HT1080 (cell line): ENCODE data around the gene MYD88. TPM values are rescaled to one million over a fixed set of nuclear protein-coding genes. Genes with fewer than 3 reads are reported as not detected.
A peak's percentile ranks its signal among the peaks of the same experiment; 100 is the strongest.

Experiments used
- DNase-seq: peaks from one replicate; pipeline ENCODE4 v3.0.0-alpha.2; 2015; ENCODE audit warnings: low read depth
- total RNA-seq: library from RNA; depleted of rRNA; stranded (reverse); fragments of >200 nt; shearing (Covaris generic); gene quantifications from 2 replicates; pipeline ENCODE4 v1.2.3, GENCODE V29; 2014

The MYD88 gene
- total RNA-seq, 1 experiment from 2014 or later = not detected

DNA sequence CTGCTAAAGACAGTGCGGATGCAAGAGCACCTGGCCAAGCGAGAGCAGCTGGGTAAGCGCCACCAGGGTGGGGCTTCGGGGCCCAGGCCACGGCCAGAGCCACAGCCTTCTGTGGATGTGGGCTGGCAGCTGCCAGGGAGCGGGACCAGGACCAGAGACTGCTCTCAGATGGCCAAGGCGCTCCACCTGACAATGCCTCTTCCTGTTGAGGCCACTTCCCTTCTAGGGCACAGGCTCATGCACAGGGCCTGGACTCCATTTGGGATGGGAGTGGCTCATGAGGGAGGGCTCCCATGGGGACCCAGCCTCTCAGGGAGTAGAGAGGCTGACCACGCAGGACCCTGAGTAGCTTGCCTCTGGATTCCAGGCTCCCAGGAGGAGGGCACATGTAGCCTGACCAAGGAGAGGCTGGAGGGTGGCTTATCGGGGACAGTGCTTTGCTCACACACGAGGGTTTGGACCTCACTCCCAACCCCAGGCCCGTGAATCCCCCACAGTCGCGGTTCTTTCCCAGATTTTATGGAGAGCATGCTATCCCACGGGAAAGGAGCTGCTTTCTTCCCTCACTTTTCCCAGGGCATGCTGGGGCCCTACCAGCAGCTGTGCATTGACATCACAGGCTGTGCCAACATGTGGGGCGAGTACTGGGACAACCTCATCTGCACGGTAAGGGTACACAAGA lies 26.6 kb upstream of the MYD88 start:
- DNase-seq = no peak

DNA sequence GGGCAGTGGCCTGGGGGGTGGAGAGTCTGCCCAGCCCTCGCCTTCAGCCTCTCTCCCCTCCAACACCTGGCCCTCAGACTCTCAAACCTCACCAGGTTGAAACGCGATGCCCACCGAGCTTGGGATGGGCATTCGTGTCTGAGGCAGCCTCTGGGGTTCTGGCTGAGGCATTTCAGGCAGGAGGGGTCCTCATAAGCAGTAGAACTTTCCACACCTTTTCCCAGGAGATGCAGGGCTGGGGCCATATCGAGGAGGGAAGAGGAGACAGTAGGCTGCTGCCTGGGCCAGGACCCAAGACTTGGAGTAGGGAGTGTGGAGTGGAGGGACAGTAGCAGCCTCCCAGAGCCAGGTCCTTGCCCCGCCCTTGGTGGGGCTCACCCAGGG lies 26.1 kb upstream of the MYD88 start:
- DNase-seq = no peak

DNA sequence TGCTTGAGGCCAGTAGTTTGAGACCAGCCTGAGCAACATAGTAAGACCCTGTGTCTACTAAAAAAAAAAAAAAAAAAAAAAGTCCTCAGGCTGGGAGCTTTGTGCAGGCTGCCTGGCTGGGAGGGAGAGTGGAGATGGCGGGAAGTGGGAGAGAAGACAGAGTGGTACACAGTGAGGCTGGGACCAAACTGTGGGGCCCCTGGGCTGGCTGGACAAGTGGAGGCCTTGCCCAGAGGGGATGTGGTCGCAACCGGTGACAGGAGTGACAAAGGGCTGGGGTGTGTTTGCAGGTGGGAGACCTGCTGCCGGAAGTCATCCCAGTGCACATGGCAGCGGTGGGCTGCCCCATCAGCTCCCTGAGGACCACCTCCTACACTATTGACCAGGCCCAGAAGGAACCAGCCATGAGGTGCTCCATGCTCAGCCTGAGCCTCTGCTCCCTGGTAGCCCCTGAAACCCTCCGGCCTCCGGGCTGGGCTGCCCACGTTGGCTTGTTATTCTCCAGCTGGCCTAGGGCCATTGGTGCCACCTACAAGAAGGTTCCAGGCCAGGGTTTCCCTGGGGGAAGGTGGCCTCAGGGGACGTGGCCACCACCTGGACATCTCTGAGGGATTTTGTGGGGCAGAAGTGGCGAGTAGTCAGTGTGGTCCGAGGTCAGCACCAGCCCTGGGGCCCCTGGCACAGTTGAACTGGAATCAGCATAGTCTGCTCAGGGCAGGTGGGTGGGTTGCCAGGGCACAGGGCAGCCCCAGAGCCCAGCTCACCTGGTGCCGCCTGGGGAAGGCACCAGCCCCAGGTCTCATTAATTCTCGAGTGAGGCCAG lies 24.2 kb upstream of the MYD88 start:
- DNase-seq = no peak

DNA sequence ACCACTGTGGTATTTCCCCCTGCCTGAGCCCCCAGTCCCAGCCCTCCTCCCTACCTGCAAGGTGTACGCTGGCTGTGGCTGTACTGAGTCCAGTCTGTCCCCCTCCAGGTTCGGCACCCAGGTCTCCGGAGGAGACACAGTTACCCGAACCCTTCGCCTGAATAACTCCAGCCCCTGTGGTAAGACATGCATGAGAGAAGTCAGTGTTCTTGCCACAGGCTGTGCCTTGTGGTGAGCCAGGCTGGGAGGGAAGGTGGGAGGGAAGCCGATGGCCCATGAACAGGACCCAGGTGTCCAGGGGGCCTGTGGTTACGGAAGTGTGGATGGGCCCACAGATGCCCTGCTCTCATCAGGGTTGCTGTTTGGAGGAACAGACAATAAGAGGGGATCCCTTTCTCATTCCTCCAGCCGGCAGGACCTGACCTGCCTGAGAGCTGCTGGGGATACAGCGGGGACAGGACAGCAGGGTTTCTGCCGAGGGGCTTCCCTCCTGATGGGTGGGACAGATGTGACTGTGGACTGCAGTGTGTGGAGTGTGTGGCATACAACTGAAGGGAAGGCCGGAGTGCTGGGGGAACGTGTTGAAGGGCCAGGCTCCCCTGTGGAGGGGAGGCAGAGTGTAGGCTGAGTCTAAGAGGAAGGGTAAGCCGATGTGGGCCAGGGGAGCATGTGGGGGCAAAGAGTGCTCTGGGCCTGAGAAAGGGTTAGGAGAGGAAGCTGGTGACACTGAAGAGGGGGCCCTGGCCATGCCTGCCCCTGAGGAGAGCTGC lies 23.4 kb upstream of the MYD88 start:
- no peak for DNase-seq

DNA sequence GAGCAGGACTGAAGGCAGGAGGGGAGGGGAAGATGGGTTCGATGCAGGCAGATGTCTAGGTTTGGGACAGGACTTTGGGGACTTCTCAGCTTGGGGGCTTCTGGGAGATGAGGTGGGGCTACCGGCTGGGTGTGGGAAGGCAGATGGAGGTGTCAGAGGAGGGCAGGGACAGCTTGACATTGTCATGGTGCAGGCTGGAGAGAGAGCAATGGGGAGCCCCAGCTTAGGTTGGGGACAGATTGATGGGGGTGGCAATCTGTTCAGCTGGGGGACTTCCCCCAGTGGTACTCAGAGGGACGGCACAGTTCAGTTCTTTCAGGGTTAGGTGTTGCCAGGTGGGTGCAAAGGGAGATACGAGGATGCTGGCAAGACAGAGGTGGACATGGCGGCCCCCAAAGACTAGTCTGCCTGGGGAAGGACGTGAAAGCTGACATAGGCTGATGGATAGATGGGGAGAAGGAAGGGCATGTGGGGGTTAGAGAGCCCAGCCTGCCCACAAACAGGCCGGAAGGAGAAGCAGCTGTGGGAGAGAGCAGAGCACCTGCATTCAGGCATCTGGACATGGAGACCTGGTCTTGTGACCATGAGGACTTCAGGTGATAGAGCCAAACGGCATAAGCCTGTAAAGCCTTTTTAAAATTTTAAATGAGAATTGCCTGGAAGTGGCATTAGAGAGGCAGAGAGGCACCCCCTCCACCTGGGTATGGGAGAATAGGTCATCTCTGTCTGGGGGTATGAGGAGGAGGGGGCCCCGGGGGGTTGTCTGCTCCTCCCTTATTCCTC lies 22.6 kb upstream of the MYD88 start:
- DNase-seq = no peak

DNA sequence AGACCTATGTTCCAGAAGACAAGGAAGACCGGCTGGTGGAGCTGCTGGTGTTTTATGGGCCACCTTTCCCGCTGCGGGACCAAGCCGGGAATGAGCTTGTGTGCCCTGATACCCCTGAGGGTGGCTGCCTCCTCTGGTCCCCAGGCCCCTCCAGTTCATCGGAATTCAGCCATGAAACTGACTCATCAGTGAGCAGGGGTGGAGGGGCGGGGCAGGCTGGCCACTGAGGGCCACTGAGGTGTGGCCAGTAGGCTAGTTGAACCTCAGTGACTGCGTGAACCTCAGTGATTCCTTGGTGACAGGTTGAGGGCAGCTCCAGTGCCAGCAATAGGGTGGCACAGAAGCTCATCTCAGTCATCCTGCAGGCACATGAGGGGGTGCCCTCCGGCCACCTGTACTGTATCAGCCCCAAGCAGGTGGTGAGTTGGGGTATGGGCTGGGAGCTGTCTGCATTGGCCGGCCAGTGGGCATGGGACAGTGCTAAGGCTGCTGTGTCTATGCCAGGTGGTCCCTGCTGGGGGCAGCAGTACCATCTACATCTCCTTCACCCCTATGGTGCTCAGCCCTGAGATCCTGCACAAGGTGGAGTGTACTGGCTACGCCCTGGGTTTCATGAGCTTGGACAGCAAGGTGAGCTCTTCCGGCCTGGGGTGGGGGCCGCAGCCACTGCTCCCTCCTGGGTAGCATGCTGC lies 21.8 kb upstream of the MYD88 start:
- no peak for DNase-seq

DNA sequence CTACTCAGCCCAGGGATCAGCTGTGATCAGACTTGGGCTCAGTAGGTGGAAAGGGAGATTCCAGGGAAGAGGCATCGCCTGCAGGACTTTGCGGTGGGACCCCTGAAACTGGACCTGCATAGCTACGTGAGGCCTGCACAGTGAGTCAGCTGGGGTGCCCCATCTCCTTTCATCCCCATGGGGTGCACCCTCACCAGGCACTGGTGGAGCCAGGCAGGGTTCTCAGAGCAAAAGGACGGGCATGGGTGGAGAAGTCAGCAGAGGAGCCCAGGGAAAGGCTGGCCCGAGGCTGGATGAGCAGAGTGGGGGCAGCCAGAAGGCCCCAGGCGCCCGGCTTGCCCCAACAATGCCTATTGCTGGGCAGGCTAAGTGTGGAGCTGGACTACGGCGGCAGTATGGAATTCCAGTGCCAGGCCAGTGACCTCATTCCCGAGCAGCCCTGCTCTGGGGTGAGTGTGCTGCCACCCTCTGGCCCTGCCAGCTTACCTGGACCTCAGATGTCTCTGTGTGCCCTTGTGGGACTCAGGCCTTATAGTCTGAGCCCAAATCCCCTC lies 21.2 kb upstream of the MYD88 start:
- no peak for DNase-seq

DNA sequence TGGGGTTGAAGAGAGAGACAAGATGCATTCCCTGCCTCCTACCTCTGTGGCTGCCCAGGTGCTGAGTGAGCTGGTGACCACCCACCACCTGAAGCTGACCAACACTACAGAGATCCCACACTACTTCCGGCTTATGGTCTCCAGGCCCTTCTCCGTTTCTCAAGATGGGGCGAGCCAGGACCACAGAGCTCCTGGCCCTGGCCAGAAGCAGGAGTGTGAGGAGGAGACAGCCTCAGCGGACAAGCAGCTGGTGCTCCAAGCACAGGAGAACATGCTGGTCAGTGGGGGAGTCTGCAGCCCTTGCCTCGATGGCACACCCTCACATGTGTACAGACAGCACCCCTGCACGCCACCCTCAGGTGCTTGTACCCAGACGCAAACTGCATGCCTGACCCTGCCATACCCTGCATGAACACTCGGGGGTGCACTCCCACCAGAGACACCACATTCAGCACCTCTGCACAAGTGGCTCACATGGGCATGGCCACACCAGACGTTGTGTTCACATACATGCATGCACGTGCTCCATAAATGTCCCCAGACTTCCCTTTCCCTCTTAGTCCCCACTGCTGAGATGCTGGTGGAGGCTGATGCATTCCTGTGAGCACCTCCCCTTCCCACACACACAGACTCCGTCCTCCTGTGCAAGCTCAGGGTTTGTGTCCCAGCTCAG lies 20.6 kb upstream of the MYD88 start:
- peak; percentile 67 for DNase-seq

DNA sequence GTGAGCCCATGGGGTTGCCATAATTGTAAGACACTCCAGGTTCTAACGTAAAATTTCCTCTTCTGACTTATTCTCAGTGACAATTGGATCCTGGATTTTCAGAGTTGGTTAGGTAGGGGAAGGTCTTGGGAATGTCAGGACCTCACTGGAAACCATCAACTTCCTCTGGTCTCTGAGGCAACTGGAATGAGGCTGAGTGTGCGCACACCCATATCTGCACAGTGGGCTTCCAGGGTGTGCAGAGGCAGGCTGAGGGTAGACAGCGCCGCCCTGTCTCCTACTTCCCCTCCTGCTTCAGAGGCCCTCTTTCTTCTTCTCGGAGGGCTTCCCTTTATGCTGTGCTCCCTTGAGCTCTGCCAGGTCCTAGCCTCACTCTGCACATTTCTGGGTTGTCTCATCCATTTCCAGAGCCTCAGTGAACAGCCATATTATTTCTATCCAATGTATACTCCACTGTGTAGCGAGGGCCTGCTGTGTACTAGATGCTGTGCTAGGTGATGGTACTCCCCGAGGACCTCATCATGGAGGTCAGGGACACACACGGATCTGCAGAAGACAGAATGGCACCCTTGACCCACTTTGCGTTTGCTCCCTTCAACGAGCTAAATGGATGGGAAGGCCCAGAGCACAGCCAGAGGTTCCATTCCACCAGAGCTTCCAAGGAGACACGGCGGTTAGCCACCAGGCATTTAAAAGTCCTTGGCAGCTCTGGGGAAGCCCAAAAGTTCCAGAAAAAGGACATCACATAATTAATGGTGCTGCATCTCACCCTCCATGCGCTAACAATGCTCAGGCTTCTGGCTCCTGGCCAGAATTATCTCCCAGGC lies 19.8 kb upstream of the MYD88 start:
- DNase-seq = no peak

DNA sequence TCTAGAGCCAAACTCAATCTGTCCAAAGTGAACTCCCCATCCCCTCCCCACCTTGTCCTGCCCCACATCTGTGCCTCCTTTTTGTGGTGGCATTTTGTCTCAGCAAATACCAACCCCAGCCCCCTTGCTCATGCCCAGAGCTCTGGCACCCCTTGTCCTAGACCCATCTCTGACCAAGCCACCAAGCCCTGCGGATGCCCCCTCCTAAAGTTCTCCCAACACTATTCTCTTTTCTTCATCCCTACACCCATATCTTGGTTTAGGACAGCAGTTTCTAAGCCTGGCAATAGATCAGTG lies 19.3 kb upstream of the MYD88 start:
- DNase-seq = no peak

DNA sequence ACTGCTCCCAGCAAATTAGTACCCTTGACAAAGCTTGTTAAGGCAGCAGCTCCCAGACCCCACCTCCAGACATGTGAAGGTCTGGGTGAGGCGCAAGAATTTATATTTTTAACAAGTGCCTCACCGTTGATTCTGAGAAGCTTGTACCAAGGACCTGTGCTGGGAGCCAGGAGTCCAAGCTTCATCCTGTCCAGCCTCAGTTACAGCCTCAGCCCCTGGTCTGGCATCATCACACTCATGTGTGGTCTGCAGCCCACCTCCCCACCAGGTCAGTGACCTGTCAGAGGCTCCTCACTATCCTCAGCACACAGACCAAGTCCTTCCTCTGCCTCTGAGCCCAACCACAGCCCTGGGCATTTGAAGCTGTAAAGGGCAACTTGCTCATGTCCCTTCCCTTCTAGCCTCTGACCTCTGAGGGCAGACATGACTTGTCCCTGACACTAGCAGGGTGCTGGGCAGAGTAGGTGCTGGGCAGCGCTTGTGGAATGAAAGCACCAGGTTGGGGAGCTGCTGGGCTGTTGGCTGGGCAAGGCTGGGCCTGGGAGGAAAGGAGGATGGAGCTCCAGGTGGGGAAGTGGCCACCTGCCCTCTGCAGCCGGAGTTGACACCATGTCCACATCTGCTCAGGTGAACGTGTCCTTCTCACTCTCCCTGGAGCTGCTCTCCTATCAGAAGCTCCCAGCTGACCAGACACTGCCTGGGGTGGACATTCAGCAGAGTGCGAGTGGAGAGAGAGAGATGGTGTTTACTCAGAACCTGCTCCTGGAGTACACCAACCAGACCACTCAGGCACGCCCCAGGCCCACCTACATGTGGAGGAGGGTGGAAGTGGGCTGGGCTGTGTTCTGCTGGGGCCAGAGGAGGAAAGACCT lies 18.4 kb upstream of the MYD88 start:
- DNase-seq = no peak

DNA sequence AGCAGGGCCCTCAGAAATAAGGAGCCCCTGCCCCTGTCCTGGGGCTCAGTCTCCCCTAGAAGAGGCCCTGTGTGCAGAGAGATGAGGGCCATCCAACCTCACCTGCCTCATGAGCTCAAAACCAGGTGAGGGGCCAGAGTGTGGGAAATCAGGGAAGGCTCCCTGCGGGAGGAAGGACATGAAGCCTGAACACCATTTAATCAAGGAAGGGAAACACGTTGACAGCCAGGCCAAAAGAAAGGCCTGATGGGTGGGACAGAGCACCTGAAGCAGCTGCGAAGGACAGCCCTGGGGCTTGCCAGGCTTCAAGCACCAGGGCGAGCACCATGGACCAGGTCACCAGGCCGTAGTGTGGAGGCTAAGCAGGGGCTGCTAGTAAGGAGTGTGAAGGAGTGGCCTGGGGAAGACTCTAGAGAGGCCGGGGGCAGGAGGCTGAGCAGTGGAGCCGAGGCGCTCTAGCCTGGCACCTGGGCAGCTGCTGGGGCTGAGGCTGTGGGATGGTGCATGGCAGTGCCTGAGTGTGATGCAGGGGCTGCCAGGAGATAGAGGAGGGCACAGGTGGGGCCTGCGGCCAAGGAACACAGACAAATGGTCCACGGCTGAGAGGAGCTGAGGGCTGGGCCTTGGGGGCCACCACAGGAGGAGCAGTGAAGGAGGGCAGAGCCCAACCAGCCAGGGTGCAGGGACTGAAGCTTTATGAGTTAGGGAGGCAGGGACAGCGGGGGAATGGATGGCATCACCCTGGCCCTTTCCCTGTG lies 17.6 kb upstream of the MYD88 start:
- no peak for DNase-seq

DNA sequence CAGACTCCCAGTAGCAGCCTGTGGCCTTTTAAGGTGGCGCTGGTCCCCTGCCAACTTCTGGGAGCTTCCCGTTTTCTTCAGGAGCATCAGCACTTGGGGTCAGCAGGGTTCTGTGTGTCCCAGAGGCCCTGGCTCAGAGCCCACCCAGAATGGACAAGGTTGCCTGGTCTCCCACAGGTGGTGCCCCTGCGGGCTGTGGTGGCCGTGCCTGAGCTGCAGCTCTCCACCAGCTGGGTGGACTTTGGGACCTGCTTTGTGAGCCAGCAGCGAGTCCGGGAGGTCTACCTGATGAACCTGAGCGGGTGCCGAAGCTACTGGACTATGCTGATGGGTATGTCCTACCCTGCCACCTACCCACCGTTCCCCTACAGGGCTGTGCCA lies 17.0 kb upstream of the MYD88 start:
- no peak for DNase-seq

DNA sequence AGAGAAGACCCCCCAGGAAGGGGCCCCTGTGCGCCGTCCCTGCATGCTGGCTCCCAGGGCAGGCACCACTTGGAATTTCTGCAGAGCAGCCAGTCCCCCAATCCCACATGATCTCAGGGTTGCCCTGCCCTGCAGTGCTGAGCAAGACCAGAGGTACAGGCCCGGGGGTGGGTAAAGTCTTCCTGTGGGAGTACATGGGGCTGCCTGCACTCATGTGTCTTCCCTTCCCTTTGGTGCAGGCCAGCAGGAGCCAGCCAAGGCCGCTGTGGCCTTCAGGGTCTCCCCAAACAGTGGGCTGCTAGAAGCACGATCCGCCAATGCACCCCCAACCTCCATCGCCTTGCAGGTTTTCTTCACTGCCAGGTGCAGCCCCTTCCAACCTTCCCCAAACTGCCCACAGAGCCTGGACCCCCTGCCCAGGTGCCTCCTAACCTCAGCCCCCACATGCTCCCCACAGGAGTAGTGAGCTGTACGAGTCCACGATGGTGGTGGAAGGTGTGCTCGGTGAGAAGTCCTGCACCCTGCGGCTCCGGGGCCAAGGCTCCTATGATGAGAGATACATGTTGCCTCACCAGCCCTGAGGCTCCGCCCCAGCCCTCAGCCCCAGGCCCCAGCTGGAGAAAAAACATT lies 16.5 kb upstream of the MYD88 start:
- no peak for DNase-seq

DNA sequence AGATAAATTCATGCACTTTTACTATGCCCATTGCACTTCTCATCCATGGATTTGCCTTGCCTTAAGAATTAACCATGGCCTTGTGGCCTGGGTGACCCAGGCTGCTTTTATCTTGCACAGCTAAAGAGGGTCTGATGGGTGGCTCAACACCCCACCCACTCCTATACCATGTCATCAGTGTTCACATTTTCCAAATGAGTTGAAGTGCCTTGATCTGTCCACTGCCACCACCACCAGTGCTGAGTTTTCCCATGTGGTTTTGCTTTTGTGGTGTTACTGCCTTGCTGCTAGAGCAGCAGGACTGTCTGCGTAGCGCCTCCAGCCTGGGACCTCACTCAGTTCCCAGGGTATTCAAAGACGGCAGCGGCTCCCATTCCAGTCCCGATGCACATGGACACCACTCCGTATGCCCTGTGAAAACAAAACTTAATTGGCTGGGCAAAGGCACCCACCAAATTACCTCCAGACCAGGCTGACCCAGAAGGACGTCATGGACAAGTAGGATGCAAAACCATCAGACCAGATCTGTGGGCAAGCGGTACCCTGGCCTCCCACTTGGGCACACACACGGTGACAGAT lies 15.7 kb upstream of the MYD88 start:
- no peak for DNase-seq

DNA sequence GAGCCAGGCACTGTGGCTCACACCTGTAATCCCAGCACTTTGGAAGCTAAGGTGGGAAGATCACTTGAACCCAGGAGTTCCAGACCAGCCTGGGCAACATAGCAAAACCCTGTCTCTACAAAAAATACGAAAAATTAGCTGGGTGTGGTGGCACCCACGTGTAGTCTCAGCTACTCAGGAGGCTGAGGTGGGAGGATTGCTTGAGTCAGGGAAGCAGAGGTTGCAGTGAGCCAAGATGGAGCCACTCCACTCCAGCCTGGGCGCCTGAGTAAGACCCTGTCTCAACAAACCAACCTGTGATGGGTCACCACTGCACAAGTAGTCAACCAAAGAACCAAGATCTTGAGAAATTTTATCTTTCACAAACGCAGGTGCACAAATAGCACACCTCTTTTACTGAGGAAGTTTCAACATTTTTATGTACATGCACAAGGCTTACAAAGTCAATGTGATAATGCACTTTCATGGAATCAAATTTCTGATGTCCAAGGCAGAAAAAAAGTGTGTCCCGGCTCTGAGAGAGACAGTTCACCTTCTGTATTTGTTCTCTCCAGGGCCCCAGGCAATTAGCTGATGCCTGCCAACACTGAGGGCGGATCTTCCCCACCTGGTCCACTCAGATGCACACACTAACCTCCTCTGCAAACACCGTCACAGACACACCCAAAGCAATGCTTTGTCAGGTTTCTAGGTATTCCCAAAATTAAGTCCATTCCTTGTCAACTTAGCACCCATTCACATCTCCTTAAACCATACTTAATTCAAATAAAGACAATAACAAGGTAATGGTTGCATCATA lies 13.9 kb upstream of the MYD88 start:
- no peak for DNase-seq
